GM12891 (cell line): Measurements from ENCODE around the gene JUN.

Experiments used
- POLR2A ChIP-seq: IDR thresholded peaks from 2 replicates; pipeline ENCODE4 v1.6.1; 2011; ENCODE audit warnings: low read depth, low read length, control low read depth
- POLR2AphosphoS5 ChIP-seq: IDR thresholded peaks from 2 replicates; pipeline ENCODE4 v1.6.1; 2011; ENCODE audit warnings: low read depth, low read length, control low read depth
- TAF1 ChIP-seq: IDR thresholded peaks from 2 replicates; pipeline ENCODE4 v1.6.1; 2011; ENCODE audit warnings: low read depth, low read length, control low read depth

DNA sequence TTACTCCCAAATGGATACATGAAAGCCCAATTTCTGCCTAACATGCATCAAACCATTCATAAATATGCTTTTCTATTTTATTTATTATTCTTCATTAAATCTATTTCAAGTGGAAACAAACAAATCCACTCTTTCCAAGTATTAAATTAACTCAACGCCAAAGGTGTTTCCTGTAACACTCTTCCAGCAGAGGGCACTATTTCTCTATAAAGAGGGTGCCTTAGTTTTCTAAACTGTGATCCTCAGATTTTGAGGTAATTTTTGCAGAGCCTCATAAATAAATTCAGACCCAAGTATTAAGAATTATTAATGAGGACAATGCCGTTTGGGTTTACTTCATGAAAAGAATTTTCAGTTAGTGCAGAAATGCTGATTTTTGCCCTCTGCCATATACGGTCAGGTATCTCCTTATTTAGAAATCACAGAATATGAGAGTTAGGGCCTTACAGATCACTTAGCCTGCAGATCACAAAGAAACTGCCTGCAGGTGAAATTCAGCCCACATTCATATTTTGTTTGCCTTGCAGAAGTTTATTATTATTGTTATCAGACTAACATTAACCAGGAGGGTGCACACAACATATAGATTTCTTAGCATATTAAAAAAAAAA lies 43.9 kb downstream of the JUN start:
- no peak for TF ChIP-seq TAF1
- no peak for TF ChIP-seq POLR2AphosphoS5
- no peak for TF ChIP-seq POLR2A
